ENCODE measurements around the gene OSCP1.

OSCP1 gene

GRCh38 chr1:36387141-36387949, 62.9 kb downstream of the OSCP1 start:
- no peak for DNase-seq (ENCODE audit: low read depth, low spot score)
- peak overlapping the region; percentile 100 for H3K27ac ChIP-seq

GRCh38 chr1:36386265-36387140, 63.7 kb downstream of the OSCP1 start:
- H3K27ac ChIP-seq = peak overlapping the region; percentile 100
- DNase-seq (ENCODE audit: low read depth, low spot score) = peak; percentile 100

- H3K27ac ChIP-seq = peak within 1 kb of the TSS; percentile 100
- peak; percentile 98 for DNase-seq (ENCODE audit: low read depth, low spot score)
These were observed 64.6 kb downstream of the OSCP1 start, which contains the start of gene STK40 for GRCh38 chr1:36385410-36386264. STK40 (minus strand) TSS chr1:36385924; CDS start chr1:36361332, 24,592 bp downstream.

- DNase-seq (ENCODE audit: low read depth, low spot score) = no peak
- H3K27ac ChIP-seq = peak overlapping the region; percentile 100
These were observed 65.5 kb downstream of the OSCP1 start for GRCh38 chr1:36384542-36385409.

GRCh38 chr1:36383240-36383639, 67.0 kb downstream of the OSCP1 start:
- DNase-seq (ENCODE audit: low read depth, low spot score) = no peak
- no peak overlapping the region for H3K27ac ChIP-seq

- no peak for DNase-seq (ENCODE audit: low read depth, low spot score)
- no peak overlapping the region for H3K27ac ChIP-seq
These were observed 67.6 kb downstream of the OSCP1 start for GRCh38 chr1:36382669-36383068.

GRCh38 chr1:36382231-36382630, 68.0 kb downstream of the OSCP1 start:
- no peak for DNase-seq (ENCODE audit: low read depth, low spot score)
- no peak overlapping the region for H3K27ac ChIP-seq

GRCh38 chr1:36381405-36381804, 68.8 kb downstream of the OSCP1 start:
- no peak for DNase-seq (ENCODE audit: low read depth, low spot score)
- no peak overlapping the region for H3K27ac ChIP-seq

- no peak overlapping the region for H3K27ac ChIP-seq
- no peak for DNase-seq (ENCODE audit: low read depth, low spot score)
These were observed 69.5 kb downstream of the OSCP1 start for GRCh38 chr1:36380782-36381181.

GRCh38 chr1:36380143-36380619, 70.1 kb downstream of the OSCP1 start:
- no peak for DNase-seq (ENCODE audit: low read depth, low spot score)
- H3K27ac ChIP-seq = no peak overlapping the region

- DNase-seq (ENCODE audit: low read depth, low spot score) = no peak
- H3K27ac ChIP-seq = no peak overlapping the region
These were observed 72.3 kb downstream of the OSCP1 start for GRCh38 chr1:36377791-36378492.

GRCh38 chr1:36372617-36373016, 77.6 kb downstream of the OSCP1 start:
- H3K27ac ChIP-seq = peak overlapping the region; percentile 98
- DNase-seq (ENCODE audit: low read depth, low spot score) = no peak

GRCh38 chr1:36369061-36369861, 81.0 kb downstream of the OSCP1 start:
- no peak for DNase-seq (ENCODE audit: low read depth, low spot score)
- H3K27ac ChIP-seq = no peak overlapping the region

Measured in epithelial cell of prostate (primary cell).